Osteoblast (primary cell): ENCODE data around the gene HMGXB3. TPM values are rescaled to one million over a fixed set of nuclear protein-coding genes. Genes with fewer than 3 reads are reported as not detected.
"Not testable (repeated sequence)": the region's sequence is repeated elsewhere in the genome, so short reads cannot be mapped to it uniquely, and the experiment has no call there.

Experiments
- DNase-seq: peaks from one replicate; pipeline ENCODE4 v3.0.0; 2011; ENCODE audit warnings: low spot score, mixed read lengths; ENCODE audit not compliant: insufficient read length; ENCODE audit errors: missing footprints
- H2AFZ ChIP-seq: 2 replicates; pipeline ENCODE4 v1.6.0; 2011; ENCODE audit warnings: mild to moderate bottlenecking, low read length
- H3K27ac ChIP-seq: 2 replicates; pipeline ENCODE4 v1.5.1; 2011; ENCODE audit warnings: mild to moderate bottlenecking, low read depth, low read length, moderate library complexity
- H3K27me3 ChIP-seq: 2 replicates; pipeline ENCODE4 v1.6.0; 2012; ENCODE audit warnings: mild to moderate bottlenecking, control low read depth, inconsistent platforms, low read length, moderate library complexity; ENCODE audit not compliant: insufficient read depth
- H3K36me3 ChIP-seq: 2 replicates; pipeline ENCODE4 v1.5.1; 2011; ENCODE audit warnings: mild to moderate bottlenecking, low read length, control low read depth, moderate library complexity; ENCODE audit not compliant: insufficient read depth
- H3K4me1 ChIP-seq: 2 replicates; pipeline ENCODE4 v1.5.1; 2011; ENCODE audit warnings: mild to moderate bottlenecking, low read length, control low read depth, moderate library complexity; ENCODE audit not compliant: insufficient read depth
- H3K4me2 ChIP-seq: 2 replicates; pipeline ENCODE4 v1.6.0; 2011; ENCODE audit warnings: mild to moderate bottlenecking, low read length; ENCODE audit not compliant: insufficient read depth
- H3K4me3 ChIP-seq: fragments of 200-600 bp; sonication (generic); 3 replicates; pipeline ENCODE4 v1.5.1; 2012; ENCODE audit warnings: mild to moderate bottlenecking, low read length, inconsistent platforms; ENCODE audit not compliant: insufficient read depth
- H3K79me2 ChIP-seq: 2 replicates; pipeline ENCODE4 v1.6.0; 2012; ENCODE audit warnings: mild to moderate bottlenecking, low read length, control low read depth, inconsistent platforms; ENCODE audit not compliant: insufficient read depth
- H3K9me3 ChIP-seq: 2 replicates; pipeline ENCODE4 v1.5.1; 2011; ENCODE audit warnings: low read depth, low read length, control low read depth
- H4K20me1 ChIP-seq: 2 replicates; pipeline ENCODE4 v1.6.0; 2012; ENCODE audit warnings: mild to moderate bottlenecking, low read length, control low read depth; ENCODE audit not compliant: insufficient read depth
- total RNA-seq: library from RNA; depleted of rRNA; stranded (reverse); fragments of >200 nt; gene quantifications from 2 replicates; pipeline ENCODE4 v1.2.3, GENCODE V29; 2012
- TF ChIP-seq, protein P1 (sequence below): IDR thresholded peaks from 2 replicates; pipeline ENCODE4 v1.5.1; 2011; ENCODE audit warnings: mild to moderate bottlenecking, low read depth, low read length, moderate library complexity; ENCODE audit errors: extremely low read depth

Gene HMGXB3
- total RNA-seq, 1 donor: 54.3 TPM

DNA sequence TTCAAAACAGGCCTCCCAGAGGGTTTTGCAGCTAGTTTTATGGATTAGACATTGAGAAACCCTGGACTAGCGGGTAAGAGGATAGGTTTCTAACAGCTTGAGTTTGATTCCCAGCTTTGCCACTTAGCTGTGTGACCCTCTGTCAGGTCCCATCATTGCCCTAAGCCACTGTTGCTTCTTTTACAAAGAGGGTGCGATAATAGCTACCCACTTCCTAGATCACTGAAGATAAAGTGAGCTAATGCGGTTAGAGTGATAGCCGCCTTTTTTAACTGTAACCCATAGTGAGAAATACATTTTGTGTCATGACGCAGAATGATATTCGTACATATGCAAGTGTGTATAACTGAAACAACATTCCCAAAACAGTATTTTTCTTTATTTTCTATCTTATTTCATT is 45.5 kb downstream of the HMGXB3 start:
- TF ChIP-seq, protein P1, sequence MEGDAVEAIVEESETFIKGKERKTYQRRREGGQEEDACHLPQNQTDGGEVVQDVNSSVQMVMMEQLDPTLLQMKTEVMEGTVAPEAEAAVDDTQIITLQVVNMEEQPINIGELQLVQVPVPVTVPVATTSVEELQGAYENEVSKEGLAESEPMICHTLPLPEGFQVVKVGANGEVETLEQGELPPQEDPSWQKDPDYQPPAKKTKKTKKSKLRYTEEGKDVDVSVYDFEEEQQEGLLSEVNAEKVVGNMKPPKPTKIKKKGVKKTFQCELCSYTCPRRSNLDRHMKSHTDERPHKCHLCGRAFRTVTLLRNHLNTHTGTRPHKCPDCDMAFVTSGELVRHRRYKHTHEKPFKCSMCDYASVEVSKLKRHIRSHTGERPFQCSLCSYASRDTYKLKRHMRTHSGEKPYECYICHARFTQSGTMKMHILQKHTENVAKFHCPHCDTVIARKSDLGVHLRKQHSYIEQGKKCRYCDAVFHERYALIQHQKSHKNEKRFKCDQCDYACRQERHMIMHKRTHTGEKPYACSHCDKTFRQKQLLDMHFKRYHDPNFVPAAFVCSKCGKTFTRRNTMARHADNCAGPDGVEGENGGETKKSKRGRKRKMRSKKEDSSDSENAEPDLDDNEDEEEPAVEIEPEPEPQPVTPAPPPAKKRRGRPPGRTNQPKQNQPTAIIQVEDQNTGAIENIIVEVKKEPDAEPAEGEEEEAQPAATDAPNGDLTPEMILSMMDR: no peak
- H3K4me2 ChIP-seq: no peak overlapping the region
- peaks cover 89% of the 10 kb centered on the region for H3K36me3 ChIP-seq
- H3K4me1 ChIP-seq: peaks cover 40% of the 10 kb centered on the region
- H3K79me2 ChIP-seq: peaks cover 40% of the 10 kb centered on the region
- H4K20me1 ChIP-seq: no peaks in the 10 kb centered on the region
- no peak for DNase-seq
- no peak overlapping the region for H3K27ac ChIP-seq
- H2AFZ ChIP-seq: no peak overlapping the region
- no peak overlapping the region for H3K4me3 ChIP-seq
- H3K9me3 ChIP-seq: no peaks in the 10 kb centered on the region
- no peaks in the 10 kb centered on the region for H3K27me3 ChIP-seq

DNA sequence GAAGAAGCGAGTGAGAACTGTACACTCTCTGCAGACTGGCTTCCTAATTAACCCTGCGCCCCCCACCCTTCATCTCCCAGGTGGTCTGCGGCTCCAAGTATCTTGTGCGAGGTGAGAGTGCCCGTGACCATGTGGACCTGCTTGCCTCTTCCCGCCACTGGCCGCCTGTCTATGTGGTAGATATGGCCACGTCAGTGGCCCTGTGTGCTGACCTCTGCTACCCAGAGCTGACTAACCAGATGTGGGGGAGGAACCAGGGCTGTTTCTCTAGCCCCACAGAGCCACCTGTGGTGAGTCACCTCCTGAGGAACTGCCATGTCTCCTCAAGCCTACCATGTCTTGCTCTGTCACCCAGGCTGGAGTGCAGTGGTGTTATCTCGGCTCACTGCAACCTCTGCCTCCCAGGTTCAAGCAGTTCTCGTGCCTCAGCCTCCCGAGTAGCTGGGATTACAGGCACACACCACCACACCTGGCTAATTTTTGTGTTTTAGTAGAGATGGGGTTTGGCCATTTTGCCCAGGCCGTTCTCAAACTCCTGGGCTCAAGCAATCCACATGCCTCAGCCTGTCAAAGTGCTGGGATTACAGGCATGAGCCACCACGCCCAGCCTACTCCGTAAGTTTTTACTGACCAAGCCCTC is 49.8 kb downstream of the HMGXB3 start:
- not testable (repeated sequence) for H2AFZ ChIP-seq, H3K27me3 ChIP-seq, H3K9me3 ChIP-seq, H3K4me3 ChIP-seq, H4K20me1 ChIP-seq, H3K4me2 ChIP-seq
- Histone ChIP-seq H3K79me2 (peaks cover 17% of the 10 kb centered on the region), H3K36me3 (peaks cover 89% of the 10 kb centered on the region), H3K4me1 (peaks cover 29% of the 10 kb centered on the region), H3K27ac (peak overlapping the region; percentile 80)
- DNase-seq: peak; percentile 80

DNA sequence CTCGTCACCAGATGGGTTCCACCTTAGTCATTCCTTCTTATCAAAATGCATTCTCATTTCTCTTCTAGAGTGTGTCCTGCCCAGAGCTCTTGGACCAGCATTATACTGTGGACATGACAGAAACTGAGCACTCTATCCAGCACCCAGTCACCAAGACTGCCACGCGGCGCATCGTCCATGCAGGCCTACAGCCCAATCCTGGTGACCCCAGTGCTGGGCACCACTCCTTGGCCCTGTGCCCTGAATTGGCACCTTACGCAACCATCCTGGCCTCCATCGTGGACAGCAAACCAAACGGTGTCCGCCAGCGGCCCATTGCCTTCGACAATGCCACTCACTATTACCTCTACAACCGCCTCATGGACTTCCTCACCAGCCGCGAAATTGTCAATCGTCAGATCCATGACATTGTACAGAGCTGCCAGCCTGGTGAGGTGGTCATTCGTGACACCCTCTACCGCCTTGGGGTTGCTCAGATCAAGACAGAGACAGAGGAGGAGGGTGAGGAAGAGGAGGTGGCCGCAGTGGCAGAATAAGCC is 51.2 kb downstream of the HMGXB3 start:
- Histone ChIP-seq H3K79me2 (peaks cover 11% of the 10 kb centered on the region), H3K27ac (peak overlapping the region; percentile 73), H3K36me3 (peaks cover 84% of the 10 kb centered on the region), H3K4me2 (no peak overlapping the region), H3K27me3 (no peaks in the 10 kb centered on the region), H4K20me1 (no peaks in the 10 kb centered on the region), H3K4me1 (peaks cover 27% of the 10 kb centered on the region), H3K9me3 (no peaks in the 10 kb centered on the region), H2AFZ (no peak overlapping the region), H3K4me3 (no peak overlapping the region)
- TF ChIP-seq, protein P1: no peak
- DNase-seq: peak; percentile 72

DNA sequence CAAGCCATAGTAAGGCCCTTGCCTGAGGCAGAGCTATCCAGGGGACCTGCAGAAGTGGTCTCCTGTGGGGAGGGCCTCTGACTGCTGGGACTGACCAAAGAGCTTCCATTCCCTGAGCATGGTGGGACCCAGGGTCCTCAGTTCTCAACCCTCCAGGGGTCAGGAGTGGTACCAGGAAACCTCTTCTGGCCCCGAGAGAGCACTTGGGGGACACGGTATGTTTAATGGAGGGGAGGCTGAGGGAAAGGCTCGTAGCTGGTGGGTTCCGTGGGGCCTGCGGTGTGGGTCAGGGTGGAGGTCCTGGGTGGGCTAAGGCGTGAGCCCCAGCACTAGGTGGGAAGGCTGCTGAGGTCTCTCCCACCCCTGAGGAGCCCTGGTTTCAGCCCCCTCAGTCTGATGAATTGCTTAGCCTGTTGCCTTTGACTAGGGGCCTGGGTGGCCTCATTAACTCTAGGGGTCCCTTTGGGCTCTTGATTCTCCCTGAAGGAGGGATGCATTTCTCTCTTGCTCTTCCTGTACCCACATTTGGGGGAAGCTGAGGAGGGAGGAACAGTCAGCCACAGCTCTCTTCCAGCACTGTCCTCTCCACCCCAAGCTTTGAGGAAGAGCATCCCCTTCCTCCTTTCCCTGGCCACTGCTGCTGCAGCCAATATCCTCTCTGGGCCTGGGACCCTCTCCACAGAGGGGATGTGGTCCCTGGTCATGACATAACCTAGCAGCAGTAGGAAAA is 51.9 kb downstream of the HMGXB3 start:
- Histone ChIP-seq H3K27me3 (no peaks in the 10 kb centered on the region), H3K9me3 (no peaks in the 10 kb centered on the region), H4K20me1 (no peaks in the 10 kb centered on the region), H3K4me3 (no peak overlapping the region), H3K79me2 (peaks cover 8% of the 10 kb centered on the region), H2AFZ (no peak overlapping the region), H3K4me2 (peak overlapping the region; percentile 20), H3K36me3 (peaks cover 79% of the 10 kb centered on the region), H3K4me1 (peaks cover 27% of the 10 kb centered on the region), H3K27ac (peak overlapping the region; percentile 73)
- DNase-seq: peak; percentile 53
- TF ChIP-seq, protein P1: no peak
